Stimulated activated CD4-positive, alpha-beta T cell treated with anti-CD3 and anti-CD28 coated beads, Interleukin-12 subunit alpha, Interleukin-12 subunit beta, amount 100 ng/mL, for 4 hours (primary cell): ENCODE results near the gene SLC25A18.

ENCODE experiments used
- DNase-seq: peaks from one replicate; pipeline ENCODE4 v3.0.0-alpha.2; 2020

SLC25A18 gene

DNA sequence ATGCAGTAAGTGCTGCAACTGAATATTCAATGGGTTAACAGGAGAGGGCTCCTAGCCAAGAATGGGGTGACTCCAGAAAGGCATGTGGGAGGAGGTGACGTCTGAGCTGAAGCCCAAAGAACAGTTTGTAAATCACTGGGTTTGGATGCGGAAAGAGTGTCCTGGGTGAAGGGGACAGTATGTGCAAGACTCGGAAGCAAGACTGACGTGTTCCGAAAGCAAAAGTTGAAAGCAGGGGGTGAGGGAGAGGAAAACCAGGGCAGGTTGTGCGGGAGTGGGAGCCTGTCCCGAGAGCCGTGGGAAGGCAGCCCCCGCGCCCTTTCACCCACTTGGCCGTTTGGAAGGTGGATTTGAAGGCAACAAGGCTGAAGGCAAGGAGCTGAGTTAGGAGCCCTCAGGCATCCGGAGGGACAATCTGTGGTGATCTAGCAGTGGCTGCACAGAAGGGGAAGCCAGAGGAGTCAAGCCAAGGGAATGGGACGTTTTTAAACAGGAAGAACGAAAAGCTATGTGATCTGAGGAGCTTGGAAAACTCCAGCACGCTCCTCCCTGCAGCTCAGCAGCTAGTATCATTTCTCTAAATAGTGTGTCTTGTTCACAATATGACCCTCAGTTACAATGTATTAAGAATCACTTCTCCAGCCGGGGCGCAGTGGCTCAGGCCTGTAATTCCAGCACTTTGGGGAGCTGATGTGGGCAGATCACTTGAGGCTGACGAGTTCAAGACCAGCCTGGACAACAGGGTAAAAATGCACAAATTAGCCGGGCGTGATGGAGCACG, 7.7 kb downstream of the SLC25A18 start:
- DNase-seq = no peak

DNA sequence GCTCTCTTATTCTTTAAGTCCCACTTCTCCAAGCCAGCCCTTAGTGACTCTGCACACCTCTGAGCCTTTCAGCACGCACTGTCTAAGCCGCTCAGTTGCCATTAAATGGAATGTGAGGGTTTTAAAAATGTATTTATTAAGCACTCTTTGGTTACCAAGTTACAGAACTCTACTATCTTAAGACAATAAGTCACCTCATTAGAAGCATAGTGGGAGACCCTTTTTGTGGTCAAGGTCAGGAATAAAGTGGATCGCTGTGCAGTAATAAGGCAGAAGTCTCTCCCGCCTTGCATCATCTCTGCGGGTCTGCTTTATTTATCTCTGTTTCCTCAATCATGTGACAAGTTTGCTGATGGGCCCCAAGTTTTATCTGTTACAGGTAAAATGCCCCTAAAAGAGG, 11.9 kb downstream of the SLC25A18 start:
- no peak for DNase-seq

DNA sequence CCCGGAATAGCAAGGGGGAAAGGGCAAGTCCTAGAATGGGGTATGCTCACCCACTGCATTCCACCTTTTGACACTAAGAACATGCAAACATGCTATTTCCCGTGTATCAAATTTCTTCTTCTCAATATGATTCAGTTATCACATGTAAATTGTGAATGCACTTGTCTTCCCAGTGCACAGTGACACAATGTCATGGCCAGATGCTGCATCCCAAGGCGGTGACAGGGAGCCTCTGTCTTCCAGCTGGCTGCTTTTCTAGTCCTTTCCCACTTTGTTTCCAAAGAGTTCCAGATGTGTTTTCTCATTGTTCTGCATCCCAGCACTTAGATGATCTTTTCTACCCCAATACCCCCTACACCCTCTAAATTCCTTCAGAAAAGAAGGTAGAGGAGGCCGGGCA, 12.4 kb downstream of the SLC25A18 start:
- no peak for DNase-seq

DNA sequence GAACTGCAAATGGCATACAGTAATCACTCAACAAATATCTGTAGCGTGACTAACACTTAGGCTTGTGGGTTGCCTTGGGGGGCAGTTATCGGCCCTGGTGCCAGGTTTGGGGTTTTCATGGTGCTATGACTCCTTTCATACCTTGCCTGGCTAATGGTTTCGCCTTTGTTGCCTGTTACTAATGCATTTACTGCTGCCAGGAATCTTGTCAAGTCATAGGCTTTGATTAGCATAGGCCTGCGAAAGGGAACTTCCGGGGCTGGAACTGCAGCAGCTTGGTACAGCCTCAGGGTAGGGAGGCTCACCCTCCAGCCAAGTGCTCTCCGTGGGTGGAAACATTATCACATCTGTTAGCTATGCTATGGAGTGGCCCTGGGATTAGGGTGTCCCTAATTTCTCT, 13.2 kb downstream of the SLC25A18 start:
- DNase-seq = no peak

DNA sequence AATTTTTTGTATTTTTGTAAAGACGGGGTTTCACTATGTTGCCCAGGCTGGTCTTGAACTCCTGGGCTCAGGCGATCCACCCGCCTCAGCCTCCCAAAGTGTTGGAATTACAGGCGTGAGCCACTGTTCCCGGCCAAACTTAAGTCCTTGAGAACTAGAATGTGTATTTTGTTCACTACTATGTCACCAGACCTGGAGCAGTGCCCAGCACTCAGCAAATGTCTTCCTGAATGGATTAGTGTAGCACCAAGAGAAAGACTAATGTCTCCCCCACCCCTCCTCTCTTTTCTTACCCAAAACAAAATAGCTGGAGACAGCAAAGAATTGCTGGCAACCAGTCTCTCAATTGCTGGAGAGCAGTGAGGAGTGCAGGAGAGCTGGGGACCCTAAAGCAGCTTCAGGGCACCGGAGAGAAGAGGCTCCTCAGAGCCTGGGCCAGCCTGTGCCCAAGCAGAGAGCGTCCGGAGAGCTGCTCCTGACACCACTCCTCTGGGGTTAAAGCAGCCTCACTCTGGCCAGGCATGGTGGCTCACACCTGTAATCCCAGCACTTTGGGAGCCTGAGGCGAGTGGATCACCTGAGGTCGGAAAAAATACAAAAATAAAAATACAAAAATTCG, 14.9 kb downstream of the SLC25A18 start:
- no peak for DNase-seq

DNA sequence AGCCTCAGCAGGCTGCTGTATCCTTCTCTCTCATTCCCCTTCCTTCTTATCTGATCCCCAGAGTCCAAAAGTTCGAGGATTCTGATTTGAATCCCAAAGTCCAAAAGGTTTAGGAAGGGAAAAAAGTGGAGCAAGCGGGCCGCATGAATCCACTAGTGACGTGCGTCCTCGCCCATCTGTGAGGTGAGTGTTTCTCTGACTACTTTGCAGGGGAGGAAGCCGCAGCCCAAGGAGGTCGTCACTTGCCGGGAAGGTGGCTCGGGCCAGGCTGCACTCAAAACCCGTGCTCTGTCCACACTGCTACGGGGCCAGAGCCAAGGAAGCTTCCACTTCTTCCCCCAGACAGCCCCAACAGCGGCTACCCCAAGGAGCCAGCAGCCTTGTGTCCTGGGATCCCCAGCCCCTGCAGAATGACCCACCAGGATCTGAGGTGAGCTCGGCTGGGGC, 16.3 kb downstream of the SLC25A18 start:
- no peak for DNase-seq

DNA sequence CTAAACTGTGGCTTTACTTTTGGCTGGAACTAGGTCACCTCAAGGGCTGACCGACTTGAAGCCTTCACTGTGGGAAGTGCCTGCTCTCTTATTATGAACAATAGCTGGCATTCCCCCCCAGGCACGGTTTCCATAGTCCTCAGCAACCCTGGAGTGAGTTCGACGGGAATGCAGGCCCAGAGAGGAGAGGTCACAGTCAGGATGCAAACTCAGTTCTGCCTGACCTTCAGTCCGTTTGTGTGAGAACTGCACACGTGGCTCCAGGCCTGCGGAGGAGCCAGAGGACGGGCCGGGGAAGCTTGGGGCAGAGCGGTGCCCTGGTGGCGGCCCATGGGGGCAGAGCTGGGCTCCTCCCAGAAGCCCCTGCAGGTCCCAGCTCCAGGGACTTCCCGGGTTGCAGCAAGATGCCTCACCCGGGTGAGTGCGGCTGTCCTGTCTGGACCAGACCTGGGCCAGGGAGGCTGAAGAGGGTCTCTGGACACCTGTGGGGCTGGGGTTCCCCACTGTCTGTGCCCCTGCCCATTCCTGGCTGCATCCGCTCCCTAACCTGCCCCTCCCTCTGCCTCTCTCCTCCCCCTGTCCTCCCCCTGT, 17.2 kb downstream of the SLC25A18 start:
- no peak for DNase-seq

DNA sequence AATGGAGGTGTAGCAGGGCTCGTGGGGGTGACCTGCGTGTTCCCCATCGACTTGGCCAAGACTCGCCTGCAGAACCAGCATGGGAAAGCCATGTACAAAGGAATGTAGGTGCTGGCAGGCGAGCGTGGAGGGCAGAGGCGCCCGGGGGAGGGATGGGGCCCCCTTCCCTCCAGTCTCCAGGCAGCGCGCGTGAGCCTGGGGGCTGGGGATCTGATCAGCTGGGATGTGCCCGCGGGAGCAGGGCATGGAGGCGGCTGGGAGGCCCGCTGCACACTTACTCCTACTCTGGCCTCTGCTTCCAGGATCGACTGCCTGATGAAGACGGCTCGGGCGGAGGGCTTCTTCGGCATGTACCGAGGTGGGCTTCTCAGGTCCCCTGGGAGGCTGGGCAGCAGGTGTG, 17.8 kb downstream of the SLC25A18 start:
- DNase-seq = no peak

DNA sequence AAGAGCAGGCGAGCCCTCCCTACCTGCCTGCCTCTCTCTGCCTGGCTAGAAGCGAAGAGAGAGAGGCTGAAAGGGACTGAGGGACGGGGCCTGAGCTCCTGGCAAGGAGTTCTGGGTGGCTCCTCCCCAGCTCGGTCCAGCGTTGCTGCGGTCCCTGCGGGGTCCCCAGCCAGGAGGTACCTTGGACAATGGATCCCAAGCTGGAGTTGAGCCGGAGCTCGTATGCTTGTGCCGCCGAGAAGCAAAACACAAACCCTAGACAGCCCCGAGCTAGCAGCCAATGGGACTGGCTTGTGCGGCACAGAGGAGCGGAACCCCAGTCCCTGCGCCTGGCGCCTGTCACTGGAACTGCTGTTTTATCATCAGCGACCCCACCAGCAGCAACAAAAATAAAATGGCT, 18.3 kb downstream of the SLC25A18 start:
- no peak for DNase-seq

DNA sequence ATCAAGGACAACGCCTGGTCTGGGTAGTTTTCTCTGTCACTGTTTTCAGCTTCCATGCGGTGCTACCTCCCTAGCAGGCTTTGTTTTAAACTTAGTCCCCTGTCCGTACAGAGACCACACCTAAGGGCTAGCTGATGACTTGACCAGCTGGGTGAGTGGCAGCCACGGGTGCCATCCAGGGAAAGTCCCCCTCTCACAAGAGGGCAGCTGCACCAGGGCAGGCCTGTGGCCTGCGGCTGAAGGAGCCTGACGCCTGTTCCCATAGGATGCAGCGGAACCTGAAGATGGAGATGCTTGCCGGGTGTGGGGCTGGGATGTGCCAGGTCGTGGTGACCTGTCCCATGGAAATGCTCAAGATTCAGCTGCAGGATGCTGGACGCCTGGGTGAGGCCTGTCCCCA, 19.9 kb downstream of the SLC25A18 start:
- no peak for DNase-seq

DNA sequence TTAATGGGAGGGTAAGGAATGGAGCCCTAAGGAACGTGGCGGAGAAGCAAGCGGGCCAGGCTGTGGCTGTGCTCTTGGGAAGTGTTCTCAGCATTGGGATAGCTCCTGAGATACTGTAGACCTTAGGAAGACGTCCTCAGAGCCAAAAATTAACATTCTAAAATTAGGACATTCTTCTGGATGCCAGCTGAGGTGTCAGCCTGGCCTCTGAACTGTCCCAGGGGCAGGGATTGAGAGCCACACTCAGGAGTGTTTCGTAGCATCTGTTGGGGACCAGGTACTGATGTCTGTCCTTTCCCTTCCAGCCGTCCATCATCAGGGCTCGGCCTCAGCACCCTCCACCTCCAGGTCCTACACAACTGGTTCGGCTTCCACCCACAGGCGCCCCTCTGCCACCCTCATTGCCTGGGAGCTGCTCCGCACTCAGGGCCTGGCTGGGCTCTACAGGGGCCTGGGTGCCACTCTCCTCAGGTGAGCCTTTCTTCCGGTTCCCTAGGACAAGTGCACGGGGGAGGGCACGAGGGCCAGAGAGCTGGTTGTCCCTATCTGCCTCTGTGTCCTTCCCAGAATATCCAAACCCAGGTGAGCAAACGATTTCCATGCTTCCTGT, 23.6 kb downstream of the SLC25A18 start:
- no peak for DNase-seq

DNA sequence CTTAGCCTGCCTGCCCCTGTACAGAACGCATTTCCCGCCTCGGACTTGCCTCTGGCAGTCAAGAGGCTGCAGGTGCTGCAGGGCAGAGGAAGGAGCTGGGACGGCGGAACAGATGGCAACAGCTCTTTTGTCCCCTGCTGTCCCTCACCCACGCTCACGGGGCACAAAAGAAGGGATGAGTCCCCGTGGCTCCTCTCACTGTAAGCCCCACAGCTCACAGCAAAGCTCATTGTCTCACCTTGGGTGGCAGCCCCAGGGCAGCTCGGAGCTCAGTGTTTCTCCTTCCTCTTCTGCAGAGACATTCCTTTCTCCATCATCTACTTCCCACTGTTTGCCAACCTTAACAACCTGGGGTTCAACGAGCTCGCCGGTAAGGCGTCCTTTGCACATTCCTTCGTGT, 24.3 kb downstream of the SLC25A18 start:
- DNase-seq = no peak

DNA sequence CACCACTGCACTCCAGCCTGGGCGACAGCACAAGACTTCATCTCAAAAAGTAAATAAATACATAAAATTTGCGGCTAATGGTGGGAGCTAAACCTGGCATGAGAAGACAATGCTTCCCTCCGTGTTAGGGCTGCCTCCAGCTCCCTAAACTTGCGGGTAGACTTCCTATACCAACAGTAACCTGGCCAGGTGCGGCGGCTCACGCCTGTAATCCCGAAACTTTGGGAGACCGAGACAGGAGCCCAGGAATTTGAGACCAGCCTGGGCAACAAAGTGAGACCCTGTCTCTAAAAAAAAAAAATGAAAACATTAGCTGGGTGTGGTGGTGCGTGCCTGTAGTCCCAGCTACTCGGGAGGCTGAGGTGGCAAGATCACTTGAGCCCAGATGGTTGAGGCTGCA, 25.3 kb downstream of the SLC25A18 start:
- DNase-seq = no peak

DNA sequence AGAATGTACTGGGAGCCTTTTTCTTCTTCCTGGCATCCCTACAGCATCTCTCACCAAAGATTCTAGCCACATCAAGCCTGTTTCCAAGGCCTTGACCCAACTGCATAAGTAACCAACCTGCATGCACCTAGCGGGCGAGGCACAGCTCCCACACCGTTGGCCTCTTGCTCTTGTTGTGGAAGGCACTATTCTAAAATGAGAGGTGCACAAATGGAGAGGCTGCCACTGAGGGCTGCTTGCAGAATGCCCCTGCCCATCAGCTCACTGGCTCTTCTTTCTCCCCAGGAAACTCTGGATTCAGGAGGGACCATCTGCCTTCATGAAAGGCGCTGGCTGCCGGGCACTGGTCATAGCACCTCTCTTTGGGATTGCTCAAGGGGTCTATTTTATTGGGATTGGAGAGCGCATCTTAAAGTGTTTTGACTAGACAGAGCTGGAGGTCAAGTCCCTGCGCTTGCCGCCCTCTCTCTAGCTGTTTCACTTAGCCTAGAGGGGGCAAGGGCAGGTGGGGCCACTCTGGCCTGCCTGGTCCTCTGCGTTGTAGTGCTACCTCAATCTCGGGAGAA, 26.6 kb downstream of the SLC25A18 start:
- no peak for DNase-seq

DNA sequence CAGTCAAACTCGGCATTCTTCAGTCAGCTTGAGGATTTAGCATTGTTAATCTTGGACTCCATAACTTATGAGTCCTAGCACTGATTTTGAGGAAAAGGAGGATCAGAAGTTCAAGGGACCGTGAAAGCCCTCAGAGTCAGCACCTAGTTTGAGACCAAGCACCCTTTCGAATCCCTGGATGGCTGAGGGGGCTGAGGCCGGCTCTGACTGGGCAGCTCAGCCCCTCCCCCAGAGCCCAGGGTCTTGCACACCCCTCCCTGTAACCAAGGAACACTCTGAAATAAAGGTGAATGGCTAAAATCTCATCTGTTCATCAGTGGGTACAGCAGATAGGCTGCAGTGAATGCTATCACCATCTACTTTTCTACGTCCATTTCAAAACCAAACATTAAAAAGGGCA, 27.3 kb downstream of the SLC25A18 start:
- no peak for DNase-seq

DNA sequence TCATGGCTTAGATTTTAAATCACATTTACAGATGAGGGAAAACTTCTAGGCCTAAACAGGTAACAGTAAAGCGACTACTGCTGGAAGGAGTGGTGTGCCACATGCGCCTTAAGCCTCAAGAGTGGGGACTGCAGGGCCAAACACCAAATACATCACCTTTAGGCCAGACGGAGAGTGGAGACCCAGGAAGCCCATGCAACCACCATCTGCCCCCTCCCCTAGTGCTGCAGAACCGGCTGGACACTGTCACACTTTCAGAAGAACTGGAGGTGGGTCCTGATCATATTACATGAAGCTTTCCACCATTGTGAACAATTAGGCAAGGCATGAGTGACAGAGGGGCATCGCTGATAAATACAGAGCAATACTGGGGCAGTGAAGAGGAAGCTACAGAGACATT, 28.9 kb downstream of the SLC25A18 start:
- DNase-seq = no peak

DNA sequence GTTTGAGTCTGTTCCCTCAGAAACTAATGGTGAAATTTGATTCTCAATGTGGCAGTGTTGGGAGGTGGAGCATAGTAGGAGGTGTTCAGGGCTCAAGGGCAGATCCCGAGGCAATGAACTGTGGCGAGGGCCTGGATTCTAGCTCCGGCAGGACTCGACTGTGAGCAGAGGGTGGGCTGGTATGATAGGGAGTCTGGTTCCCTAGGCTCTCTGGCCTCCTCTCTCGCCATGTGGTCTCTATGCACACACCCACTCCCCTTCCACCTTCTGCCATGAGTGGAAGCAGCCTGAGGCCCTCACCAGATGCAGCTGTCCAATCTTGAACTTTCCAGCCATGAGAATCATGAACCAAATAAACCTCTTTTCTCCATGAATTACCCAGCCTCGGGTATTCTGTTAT, 32.9 kb downstream of the SLC25A18 start:
- no peak for DNase-seq

DNA sequence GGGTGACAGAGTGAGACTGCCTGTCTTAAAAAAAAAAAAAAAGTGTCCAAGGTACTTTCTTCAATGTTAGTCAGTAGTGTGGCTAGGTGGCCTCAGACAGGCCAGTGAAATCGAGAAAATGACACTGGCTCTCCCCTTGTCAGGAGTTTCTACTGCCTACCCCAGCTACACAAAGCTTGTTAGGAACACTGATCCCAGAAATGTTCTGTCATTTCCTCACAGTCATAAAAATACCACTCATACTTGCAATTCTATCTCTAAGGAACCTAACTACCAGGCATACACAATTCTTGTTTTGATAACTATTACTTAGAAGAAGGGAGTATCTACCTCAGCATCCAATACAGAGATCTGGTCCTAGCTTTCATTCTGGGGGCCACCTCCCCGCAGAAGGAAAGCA, 33.9 kb downstream of the SLC25A18 start:
- no peak for DNase-seq

DNA sequence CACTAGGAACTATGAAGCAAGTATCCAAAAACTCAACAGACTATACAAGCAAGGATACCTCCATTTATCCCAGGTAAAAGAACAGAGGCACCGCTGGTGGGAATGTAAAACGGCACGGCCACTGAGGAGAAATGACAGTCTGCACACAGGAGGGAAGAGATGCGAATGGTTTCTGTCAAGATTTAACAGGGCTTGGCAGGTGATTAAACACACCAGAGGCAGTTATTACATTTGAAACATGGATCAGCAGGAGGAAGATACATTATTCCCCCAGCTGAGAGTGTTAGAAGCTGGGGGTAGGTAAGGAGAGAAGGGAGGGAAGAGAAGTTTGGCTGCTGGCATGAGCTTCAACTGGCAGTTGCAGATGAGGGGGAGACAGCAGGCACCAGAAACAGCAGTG, 35.0 kb downstream of the SLC25A18 start:
- DNase-seq = no peak

DNA sequence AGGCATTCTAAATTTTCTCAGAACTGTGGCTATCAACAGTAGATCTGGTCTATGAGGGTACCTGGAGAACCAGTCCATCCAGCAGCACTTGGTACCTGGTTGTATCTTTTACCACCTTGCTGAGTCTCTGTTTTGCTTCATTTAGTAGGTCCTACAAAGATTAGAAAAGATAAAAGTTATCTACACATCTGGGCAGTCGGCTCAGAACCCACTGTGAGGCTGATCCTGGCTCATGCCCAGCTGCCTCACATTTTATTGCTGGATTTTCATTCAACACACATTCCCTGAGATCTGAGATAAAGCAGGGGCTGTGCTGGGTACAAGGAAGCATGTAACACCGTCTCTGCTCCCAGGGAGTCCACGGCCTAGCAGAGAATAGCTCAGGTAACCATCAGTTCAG, 37.7 kb downstream of the SLC25A18 start:
- no peak for DNase-seq

DNA sequence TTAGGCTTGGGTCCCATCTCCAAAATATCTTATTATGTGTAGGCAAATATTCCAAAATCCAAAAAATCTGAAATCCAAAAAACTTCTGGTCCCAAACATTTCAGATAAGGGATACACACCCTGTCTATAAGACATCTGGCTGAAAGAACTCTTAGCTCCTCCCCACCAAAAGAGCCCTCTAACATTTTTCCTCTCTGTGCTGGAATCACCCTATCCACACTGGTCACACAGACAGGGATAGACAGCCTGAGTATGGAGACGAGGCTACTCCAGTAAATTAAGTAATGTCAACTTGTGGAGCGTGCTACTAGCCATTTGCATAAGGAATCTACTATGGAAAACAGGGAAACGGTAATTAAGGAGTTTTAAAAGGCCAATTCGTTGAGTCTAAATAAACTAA, 40.4 kb downstream of the SLC25A18 start:
- DNase-seq = no peak

DNA sequence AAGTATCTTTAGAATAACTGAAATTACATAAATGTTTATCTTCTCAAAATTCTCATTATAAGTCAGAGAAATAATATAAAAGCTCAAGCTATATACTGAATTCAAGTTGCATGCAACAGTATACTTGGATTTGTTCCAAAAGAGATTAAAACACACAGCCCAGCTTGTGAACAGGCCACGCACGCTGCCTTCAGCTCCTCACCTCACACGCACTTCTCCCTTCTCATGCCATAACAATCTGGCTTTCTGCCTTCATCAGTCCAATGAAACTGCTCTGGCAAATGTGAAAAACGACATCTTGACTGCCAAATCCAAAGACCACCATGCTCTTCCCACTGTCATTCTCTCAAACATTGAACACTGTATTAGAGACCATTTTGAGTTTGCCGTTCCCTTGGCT, 43.2 kb downstream of the SLC25A18 start:
- DNase-seq = no peak

DNA sequence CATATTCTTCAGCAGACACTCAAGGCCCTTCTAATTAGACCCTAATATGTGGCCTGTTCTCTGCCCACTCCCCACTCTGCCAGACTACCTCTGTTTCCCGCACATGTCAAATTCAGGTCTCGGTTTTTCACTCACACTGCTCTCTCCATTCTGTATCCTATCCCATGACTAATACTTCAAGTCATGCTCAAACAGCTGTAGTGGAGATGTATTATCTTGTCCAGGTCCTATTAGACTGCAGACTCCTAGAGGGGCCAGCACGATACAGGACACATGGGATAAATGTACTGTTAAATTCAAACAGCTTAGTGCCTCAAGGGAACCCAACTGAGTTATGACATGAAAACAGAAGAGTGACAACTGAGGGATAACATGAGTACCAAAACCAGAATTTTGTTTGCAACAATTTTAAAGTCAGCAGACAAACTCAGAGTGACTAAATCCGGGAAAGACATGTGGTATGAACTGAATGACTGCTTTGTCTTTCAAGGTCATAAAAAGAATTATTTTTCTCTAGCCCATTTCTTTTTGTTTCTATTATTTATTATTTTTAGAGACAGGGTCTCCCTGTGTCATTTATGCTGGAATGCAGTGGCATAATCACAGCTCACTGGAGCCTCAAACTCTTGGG, 44.7 kb downstream of the SLC25A18 start:
- no peak for DNase-seq
